ENCODE results near the gene VPS9D1.
"Not testable (repeated sequence)": the region's sequence is repeated elsewhere in the genome, so short reads cannot be mapped to it uniquely, and the experiment has no call there.

Gene VPS9D1

DNA sequence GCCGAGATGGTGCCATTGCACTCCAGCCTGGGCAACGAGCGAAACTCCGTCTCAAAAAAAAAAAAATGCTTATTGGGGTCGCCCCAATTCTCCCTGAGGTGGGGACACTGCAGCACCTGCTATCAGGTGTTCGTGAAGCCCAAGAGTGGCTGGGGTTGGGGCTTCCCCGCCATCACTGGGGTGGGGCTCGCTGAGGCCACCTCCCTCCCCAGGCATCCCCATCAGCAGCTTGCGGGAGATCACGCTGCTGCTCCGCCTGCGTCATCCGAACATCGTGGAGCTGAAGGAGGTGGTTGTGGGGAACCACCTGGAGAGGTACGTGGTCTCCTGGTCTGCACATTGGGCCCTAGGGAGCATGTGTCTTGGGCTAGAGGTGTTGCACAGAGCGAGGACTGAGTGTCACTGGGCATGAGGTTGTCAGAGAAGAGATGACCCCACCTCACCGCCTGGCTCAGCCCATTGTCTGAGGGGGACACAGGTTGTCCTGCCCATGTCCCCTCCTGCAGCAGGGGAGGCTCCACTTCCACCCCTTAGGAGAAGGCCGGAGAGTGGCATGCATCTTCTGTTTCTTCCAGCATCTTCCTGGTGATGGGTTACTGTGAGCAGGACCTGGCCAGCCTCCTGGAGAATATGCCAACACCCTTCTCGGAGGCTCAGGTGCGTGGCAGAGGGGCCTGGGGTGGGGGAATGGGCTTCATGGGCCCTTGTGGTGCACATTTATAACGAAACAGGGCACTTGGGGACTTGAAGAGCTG is 29.3 kb downstream of the VPS9D1 start:
- TF ChIP-seq, protein P1, sequence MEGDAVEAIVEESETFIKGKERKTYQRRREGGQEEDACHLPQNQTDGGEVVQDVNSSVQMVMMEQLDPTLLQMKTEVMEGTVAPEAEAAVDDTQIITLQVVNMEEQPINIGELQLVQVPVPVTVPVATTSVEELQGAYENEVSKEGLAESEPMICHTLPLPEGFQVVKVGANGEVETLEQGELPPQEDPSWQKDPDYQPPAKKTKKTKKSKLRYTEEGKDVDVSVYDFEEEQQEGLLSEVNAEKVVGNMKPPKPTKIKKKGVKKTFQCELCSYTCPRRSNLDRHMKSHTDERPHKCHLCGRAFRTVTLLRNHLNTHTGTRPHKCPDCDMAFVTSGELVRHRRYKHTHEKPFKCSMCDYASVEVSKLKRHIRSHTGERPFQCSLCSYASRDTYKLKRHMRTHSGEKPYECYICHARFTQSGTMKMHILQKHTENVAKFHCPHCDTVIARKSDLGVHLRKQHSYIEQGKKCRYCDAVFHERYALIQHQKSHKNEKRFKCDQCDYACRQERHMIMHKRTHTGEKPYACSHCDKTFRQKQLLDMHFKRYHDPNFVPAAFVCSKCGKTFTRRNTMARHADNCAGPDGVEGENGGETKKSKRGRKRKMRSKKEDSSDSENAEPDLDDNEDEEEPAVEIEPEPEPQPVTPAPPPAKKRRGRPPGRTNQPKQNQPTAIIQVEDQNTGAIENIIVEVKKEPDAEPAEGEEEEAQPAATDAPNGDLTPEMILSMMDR (IDR thresholded peaks at IDR 0.05) = no peak
- Histone ChIP-seq H3K4me3 (no peak overlapping the region), H3K27ac (no peak overlapping the region)
- no peak for DNase-seq (ENCODE audit: low spot score)

DNA sequence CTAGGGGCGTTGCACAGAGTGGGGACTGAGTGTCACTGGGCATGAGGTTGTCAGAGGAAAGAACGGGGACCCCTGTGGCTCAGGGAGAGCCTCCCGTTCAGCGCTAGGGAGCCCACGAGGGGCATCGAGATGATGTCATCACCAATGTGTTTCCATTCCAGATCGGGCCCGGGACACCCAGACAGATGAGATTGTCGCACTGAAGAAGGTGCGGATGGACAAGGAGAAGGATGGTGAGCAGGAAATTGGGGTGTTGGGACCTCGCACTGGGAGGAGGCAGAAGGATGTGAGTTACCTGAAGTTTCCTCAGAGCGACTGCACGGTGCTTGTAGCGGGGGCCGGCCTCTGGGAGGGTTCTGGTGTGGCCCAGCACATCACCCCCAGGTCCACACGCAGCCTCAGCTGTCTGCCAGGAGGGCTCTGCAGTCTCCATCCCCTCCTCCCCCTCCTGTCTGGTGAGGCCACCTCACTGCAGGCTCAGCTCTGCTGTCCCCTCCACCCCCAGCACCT is 30.3 kb downstream of the VPS9D1 start:
- no peak overlapping the region for H3K27ac ChIP-seq
- peak; percentile 69 for DNase-seq (ENCODE audit: low spot score)
- TF ChIP-seq, protein P1 (IDR thresholded peaks at IDR 0.05) = no peak
- no peak overlapping the region for H3K4me3 ChIP-seq

DNA sequence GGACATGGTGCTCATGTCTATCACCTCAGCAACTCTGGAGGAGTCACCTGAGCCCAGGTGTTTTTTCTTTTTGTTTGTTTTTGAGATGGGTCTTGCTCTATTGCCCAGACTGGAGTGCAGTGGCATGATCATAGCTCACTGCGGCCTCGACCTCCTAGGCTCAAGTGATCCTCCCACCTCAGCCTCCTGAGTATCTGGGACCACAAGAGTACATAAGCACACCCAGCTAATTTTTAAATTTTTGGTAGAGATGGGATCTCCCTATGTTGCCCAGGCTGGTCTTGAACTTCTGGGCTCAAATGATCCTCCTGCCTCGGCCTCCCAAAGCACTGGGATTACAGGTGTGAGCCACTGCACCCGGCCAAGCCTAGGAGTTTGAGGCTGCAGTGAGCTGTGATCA is 31.1 kb downstream of the VPS9D1 start:
- H3K27ac ChIP-seq; DNase-seq (ENCODE audit: low spot score); H3K4me3 ChIP-seq: not testable (repeated sequence)

DNA sequence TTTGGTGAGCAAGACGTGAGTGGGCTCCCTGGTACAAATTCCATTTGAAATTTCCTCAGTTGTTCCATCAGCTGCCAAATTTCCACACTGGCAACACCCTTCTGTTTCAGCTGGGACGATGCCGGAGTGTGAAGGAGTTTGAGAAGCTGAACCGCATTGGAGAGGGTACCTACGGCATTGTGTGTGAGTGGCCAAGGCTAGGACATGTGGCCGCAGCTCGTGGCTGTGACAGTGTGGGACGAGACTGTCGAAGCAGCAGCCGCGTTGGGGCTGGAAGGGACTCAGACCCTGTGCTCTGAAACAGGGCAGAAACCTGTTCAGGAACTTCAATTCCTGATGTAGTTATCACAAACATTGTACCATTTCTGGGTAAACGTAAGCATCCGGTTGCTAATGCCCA is 31.6 kb downstream of the VPS9D1 start:
- Histone ChIP-seq H3K4me3 (no peak overlapping the region), H3K27ac (no peak overlapping the region)
- TF ChIP-seq, protein P1 (IDR thresholded peaks at IDR 0.05) = no peak
- no peak for DNase-seq (ENCODE audit: low spot score)

DNA sequence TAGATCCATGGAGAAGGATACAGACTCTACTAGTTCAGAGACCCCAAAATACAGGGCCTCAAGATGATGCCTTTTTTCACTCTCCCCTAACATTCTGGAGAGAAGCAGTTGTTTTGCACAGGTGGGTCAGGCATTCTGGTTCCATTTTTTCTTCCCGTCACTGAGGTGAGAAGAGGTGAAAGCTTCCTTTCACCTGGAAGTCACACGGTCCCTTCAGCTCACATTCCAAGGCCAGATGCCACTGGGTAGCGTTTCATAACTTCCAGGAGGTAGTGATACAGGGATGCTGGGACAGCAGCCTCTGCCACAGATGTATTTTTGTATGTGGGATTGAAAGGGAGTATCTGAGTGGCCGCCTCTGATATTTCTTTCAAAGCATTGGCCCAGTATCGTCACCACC is 32.3 kb downstream of the VPS9D1 start:
- no peak for DNase-seq (ENCODE audit: low spot score)
- Histone ChIP-seq H3K4me3 (no peak overlapping the region), H3K27ac (no peak overlapping the region)
- TF ChIP-seq, protein P1 (IDR thresholded peaks at IDR 0.05) = no peak

DNA sequence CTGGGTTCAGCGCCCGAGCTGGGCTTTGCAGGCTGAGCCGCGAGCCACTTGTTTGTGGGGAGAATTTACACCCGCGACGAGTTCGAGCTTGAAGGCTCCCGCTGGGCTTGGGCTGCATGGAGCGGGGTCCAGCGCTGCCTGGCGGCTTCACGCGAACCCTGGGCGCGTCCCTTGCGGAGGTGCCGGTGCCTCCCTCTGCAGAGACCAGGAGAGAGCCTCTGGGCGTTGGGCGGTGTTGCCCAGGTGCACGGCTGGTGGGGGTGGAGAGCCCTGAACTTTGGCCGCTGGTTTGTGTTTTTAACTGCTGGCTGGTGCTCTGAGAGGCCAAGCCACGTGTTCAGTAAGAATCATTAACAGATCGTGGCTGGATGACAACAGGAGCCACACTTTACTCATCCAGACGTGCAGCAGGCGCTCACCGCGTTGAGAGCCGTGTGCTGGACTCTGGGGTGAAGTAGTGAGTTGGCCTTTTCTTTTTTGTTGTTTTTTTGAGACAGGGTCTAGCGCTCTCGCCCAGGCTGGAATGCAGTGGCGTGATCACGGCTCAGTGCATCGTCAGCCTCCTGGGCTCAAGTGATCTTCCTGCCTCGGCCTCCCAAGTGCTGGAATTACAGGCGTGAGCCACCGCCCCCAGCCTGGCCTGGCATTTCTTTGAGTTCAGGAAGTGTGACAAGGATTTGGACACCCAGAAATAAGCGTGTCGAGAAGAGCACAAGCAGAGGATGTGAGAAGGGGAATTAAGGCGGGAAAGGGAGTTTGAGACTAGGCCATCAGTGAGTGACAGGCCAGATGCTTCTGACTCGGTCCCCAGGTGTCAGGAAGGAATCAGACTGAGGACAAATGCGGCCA is 33.4 kb downstream of the VPS9D1 start:
- peak overlapping the region; percentile 91 for H3K4me3 ChIP-seq
- peak; percentile 73 for DNase-seq (ENCODE audit: low spot score)
- TF ChIP-seq, protein P1 (IDR thresholded peaks at IDR 0.05) = no peak
- peak overlapping the region; percentile 58 to 92 for H3K27ac ChIP-seq

DNA sequence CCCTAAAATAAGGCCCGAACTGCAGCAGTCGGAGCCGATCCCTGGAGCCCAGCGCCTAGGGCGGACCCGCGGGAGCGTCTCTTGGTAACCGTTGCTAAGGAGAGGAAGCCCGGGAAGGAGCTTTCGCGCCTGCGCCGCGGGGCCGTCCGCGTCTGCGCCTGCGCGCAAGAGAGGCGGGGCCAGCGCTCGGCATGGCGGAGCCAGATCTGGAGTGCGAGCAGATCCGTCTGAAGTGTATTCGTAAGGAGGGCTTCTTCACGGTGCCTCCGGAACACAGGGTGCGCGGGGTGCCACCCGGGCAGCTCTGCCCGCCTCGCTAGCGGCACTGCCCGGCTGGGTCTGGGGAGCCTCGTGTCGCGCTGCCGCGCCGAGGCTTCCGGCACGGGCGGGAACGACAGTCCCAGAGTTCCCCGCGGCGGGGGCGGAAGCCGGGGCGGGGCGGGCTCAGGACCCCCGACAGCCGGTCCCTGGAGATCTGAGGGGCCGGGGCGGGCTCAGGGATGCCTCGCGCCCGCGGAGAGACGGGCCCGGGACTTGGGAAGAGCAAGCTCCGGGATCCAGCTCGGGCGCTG is 34.1 kb downstream of the VPS9D1 start, which contains the start of gene CDK10:
CDK10 (plus strand) TSS at position 170 of the 572 bp plus-strand sequence; CDS start at position 192, 22 bp downstream.
- H3K27ac ChIP-seq = peak within 1 kb of the TSS; percentile 58 to 92
- TF ChIP-seq, protein P1 (IDR thresholded peaks at IDR 0.05) = no peak
- peak; percentile 91 for DNase-seq (ENCODE audit: low spot score)
- peak within 1 kb of the TSS; percentile 91 for H3K4me3 ChIP-seq
